ENCODE results near the gene GPR143.
"Not testable (repeated sequence)": the region's sequence is repeated elsewhere in the genome, so short reads cannot be mapped to it uniquely, and the experiment has no call there.

Gene GPR143

DNA sequence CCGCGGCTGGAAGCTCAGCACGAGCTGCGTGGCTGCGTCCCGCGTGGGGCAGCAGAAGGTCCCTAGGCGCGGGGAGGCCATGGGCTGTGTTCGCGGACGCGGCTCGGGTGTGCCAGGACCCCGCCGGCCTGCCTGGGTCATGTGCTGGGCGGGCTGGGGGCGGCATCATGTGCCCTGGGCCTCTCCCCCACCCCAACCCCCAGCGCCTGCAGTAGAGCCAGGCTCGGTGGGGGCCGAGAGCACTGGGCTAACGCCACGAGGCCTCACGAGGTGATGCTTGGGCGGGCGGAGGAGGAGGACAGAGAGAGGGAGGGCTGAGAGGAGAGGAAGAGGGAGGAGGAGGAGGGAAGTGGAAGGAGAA lies at the start of gene GPR143:
Gene GPR143, minus strand, starts transcription at position 111 of the 361 bp plus-strand sequence. Its CDS starts 30 bp downstream, at position 81.
- no peak for DNase-seq (ENCODE audit: low spot score)

DNA sequence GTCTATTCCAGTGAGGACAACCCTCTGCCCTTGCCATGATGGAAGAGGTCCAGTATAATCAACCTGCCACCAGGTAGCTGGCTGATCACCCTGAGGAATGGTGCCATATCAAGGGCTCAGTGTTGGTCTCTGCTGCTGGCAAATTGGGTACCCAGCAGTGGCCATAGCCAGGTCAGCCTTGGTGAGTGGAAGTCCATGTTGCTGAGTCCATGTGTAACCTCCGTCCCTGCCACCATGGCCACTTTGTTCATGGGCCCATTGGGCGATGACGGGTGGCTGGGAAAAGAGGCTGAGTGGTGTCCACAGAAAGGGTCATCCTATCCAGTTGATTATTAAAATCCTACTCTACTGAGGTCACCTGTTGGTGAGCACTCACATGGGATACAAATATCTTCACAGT lies 45.4 kb upstream of the GPR143 start:
- DNase-seq (ENCODE audit: low spot score): not testable (repeated sequence)

- DNase-seq (ENCODE audit: low spot score): not testable (repeated sequence)
These were observed 44.2 kb upstream of the GPR143 start for GRCh38 chrX:9809876-9810275.

DNA sequence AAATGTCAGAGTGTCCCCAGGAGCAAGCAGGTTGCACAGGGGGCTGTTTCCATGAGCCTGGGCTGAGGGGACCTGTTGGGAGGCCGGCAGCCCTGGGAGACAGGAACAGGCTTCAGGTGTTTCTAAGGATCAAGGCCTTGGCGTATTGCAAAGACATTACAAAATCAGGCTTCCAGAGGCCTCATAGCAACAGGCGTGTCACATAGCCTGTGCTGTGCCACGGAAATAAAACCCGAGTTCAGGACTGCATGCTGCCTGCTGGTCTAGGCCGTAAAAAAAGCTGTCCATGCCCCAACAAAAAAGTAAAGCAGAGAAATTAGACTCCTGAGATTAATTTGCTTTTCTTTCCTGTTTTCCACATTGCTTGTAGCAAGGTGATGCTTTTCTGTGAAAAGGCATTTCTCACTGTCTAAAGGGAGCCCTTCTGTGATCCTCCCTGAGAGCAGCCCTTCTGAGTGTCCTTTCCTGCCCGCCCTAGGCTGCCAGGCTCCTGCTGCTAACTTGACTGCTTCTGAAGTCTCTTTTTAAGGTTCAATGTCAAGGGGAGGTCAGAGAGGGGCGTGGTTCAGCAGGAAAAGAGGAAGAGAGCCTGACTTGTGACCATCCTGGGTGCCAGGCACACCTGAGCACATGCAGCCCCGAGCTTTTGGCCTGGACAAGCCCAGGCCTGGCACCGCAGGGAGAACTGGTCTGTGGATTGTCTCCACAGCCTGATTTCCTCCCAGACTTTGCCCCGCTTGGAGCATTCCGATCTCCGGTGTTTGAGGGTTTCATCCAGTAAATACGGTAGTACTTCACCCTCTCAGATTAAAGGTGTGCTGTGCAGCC lies 41.9 kb upstream of the GPR143 start:
- DNase-seq (ENCODE audit: low spot score): no peak

GRCh38 chrX:9805956-9806355 lies 40.3 kb upstream of the GPR143 start:
- no peak for DNase-seq (ENCODE audit: low spot score)

GRCh38 chrX:9804444-9804843 lies 38.8 kb upstream of the GPR143 start:
- no peak for DNase-seq (ENCODE audit: low spot score)

DNA sequence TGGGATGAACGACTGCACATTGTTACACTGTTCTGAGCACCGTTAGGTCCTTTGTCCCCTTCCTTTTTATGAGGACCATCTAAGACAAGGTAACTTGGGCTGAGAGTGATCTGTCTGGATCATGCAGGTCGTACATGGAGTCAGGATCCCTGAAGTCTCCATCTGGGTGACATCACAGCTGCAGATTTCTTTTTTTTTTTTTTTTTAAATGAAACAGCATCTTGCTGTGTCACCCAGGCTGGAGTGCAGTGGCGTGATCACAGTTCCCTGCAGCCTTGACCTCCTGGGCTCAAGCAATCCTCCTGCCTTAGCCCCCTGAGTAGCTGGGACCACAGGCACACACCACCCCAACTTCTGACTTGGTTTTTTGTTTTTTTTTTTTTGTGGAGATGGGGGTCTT lies 37.1 kb upstream of the GPR143 start:
- DNase-seq (ENCODE audit: low spot score): no peak

DNA sequence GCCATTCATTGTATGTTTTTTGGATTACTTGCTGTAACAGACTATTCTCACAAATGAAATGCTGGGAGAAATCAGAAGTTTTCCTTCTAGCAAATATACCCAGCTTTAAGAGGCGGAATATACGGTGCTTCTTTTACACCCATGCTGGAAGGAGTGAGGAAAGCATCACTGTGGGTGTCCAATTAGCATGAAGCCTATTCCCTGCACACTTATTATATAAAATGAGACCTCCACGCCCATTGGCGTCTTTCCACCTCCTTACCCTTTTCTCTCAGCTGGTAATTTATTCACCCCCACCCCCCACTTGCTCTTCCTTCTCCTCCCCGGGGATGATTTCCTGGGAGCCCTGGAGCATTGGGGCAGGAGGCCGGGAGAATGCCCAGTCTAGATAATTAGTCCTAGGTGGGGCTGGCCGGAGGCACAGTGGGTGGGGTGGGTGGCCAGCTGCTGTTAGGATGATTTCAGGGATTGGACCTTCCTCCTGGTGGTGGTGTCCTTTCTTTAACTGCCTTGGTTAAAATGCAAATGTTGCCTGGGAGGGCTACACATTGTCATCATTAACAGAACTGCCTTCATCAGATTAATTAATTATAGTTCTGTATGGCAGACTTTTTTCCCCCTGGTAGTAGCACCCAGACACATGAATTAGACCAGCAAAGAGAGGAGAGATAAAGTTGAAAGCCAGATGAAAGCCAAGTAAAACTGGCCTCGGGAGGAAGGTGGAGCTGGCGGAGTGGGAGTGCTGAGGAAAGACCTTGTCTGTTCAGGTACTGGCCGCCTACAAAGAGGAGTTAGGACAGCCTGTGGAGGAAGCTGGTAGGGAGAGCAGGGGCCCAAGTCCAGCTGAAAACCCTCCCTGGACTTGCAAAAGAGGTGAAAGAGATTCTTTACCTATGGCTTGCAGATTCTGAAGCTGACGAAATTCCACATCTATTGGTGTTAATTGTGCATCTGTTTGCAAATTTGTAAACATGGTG lies 32.0 kb upstream of the GPR143 start:
- DNase-seq (ENCODE audit: low spot score): no peak

- no peak for DNase-seq (ENCODE audit: low spot score)
These were observed 28.8 kb upstream of the GPR143 start for GRCh38 chrX:9794495-9794894.

- DNase-seq (ENCODE audit: low spot score): no peak
These were observed 25.2 kb upstream of the GPR143 start for GRCh38 chrX:9790866-9791265.

DNA sequence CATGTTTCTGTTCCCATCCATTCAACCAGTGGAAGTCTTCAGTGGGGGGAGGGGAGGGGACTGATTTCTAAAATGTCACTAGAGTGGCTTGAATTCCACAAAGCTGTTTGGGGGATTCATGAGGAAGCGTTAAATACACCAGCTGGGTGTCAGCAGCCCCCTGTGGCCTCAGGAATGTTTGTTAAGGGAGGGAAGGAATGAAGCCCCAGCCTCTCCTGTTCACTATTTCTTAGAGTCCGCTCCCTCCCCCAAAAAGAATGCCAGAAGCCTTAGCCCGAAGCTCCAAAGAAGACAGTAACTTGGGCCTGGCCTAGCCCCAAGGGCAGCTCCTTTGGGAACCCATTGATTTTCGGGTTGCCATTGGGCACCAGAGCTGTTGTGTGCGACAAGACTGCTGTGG lies 23.9 kb upstream of the GPR143 start:
- no peak for DNase-seq (ENCODE audit: low spot score)

DNA sequence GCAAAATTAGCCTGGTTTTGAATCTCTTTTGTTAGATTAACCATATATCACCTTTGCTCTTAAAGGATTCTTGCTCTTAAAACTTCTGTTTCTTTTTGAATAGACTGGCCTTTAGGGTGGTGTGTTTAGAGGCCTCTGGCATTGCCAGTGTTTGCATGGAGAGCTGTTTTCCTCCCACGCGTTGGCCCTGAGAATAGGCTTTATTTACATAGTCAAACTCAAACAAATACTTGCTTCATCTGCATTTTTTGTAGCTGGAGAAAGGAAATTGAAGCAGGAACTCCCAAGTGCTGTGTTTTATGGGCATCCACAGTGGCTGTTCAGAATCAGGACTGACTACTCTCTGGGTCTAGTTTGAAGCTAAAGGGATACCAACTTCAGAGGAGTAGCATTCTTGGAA lies 23.3 kb upstream of the GPR143 start:
- DNase-seq (ENCODE audit: low spot score): no peak

DNA sequence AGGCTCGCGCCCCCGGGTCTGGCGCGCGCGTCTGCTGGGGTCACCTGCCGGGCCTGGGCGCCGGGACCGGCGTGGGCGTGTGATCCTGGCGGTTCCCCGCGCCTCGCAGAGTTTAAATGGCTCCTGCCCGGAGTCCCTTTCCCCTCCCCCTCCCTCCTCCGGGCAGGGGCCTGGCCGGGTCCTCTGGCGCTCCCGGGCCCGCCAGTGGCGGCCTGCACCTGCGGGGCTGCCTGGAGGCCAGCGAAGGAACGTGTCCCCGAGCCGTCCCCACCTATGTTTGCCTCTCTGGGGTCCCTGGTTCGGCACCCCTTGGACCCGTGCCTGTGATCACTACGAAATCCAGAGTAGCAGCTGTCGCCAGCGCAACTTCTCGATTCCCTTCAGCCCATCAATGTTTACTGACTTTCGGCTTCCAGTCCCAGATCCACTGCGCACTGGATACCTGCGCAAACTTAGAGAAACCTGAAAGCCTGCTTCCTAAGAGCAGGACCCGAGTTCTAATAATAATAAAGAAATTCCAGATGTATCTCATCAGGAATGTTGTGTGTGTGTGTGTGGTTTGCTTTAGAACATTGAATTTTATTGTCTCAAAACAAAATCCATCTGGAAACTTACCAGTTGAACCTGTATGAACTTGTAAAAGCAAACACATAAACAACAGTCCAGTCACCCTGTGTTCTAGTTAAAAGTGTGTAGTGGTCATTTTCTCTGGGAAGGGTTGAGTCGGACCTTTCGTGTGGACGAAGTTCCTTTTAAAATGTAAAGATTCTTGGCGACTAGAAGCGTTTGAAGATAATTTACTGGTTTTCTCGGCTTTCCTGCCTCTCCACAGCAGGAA lies 21.4 kb upstream of the GPR143 start:
- no peak for DNase-seq (ENCODE audit: low spot score)

DNA sequence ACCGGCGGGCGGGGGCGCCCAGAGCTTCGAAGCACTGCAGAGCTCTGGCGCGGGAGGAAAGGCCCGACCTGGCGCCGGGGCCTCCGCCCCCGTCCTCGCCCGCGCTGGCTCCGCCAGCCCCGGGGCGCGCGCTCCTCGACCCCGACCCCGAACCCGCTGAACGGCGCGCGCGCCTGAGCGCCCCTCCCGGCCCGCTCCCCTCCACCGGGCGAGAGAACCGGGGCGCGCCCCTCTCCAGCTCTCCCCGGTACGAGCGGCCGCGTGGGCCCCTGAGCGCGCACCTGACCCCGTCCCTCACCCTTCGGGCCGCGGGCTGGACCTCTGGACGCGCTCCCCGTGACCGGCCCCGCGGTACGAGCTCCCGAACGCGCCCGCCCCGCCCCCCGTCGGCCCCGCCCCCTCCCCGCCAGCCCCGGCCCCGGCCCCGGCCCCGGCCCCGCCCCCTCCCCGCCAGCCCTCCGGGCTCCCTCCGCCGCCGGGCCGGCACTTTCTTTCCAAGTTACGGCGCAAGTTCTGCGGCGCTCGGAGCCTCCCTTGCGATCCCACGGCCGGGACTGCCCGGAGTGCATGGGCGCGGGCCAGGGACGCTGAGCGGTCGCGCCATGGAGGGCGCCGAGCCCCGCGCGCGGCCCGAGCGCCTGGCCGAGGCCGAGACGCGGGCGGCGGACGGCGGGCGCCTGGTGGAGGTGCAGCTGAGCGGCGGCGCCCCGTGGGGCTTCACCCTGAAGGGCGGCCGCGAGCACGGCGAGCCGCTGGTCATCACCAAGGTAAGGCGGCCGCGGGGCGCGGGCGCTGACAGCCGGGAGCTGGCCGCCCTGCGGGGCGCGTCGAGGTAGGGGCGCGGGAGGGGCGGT lies 20.5 kb upstream of the GPR143 start, which contains the start of gene SHROOM2:
Gene SHROOM2, plus strand, starts transcription at position 486 of the 854 bp plus-strand sequence. Its CDS starts 117 bp downstream, at position 603.
- no peak for DNase-seq (ENCODE audit: low spot score)

DNA sequence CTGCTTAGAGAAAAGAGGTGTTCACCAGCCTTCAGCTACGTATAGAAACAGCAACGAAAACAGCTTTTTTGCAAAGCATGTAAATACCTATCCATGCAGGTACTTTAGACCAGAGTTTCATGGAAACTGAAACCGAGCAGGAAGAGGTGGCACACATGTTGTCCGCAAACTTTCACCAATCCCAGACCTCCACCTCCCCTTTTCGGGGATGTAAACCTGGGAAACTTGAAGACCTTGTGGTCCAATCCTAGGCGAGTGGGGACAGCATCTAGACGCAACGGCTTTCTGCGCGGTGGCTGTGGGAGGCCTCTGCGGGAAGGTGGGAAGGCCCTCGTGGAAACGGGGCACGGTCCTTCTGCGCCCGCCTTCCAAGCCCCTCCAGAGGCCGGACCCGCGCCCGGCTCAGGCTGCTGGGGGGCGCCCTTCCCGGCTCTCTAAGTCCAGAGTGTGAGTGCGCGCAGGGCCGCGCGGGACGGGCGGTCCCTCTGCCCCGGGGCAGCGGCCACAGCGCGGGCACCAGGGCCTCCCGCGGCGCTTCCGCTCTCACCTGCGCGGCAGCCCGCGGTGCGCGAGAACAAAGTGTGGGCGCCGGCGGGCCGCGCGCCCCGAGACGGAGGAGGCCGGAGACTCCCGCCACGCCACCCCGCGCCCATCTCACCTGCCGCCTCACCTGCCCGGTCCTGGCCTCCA lies 19.8 kb upstream of the GPR143 start:
- no peak for DNase-seq (ENCODE audit: low spot score)

DNA sequence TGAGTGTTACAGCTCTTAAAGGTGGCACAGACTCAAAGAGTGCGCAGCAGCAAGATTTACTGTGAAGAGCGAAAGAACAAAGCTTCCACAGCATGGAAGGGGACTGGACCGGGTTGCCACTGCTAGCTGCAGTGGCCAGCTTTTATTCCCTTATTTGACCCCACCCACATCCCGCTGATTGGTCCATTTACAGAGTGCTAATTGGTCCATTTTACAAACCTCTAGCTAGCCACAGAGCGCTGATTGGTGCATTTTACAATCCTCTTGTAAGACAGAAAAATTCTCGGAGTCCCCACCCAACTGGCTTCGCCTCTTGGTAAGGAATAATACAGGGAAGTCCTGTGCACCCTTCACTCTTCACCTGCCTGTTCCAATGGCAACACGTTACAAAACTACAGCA lies 18.7 kb upstream of the GPR143 start:
- no peak for DNase-seq (ENCODE audit: low spot score)

GRCh38 chrX:9781941-9782340 lies 16.3 kb upstream of the GPR143 start:
- no peak for DNase-seq (ENCODE audit: low spot score)

- no peak for DNase-seq (ENCODE audit: low spot score)
These were observed 10.3 kb upstream of the GPR143 start for GRCh38 chrX:9775930-9776329.

GRCh38 chrX:9772943-9773342 lies 7.3 kb upstream of the GPR143 start:
- no peak for DNase-seq (ENCODE audit: low spot score)

GRCh38 chrX:9770319-9770718 lies 4.7 kb upstream of the GPR143 start:
- DNase-seq (ENCODE audit: low spot score): no peak

Data from left forelimb (tissue), 1 donor.